Thyroid gland (tissue), 4 donors: ENCODE measurements around the gene LYPD6B. TPM values are rescaled to one million over a fixed set of nuclear protein-coding genes. Genes with fewer than 3 reads are reported as not detected.

Source experiments
- DNase-seq, 2 donors: peaks; one replicate each; pipeline ENCODE4 v3.0.0-alpha.2; 2019
- H3K27ac ChIP-seq, 3 donors: fragments of 200-600 bp; sonication (generic); 1 replicate in 2 of 3; 2 replicates in 1 of 3; pipeline ENCODE4 v1.5.1; 2016 to 2019; ENCODE audit warnings: mild to moderate bottlenecking in 1 of 3, moderate library complexity in 1 of 3
- H3K27me3 ChIP-seq: fragments of 200-600 bp; sonication (generic); one replicate; pipeline ENCODE4 v1.5.1; 2019
- H3K36me3 ChIP-seq, 2 donors: fragments of 200-600 bp; sonication (generic); one replicate each; pipeline ENCODE4 v1.5.1; 2016 to 2019
- H3K4me1 ChIP-seq, 2 donors: fragments of 200-600 bp; sonication (generic); one replicate each; pipeline ENCODE4 v1.5.1; 2017 to 2019
- H3K4me3 ChIP-seq, 3 donors: fragments of 200-600 bp; sonication (generic); replicated peaks in 1 of 3; 1 replicate in 2 of 3; 2 replicates in 1 of 3; pipeline ENCODE4 v1.5.1; 2016; ENCODE audit warnings: mild to moderate bottlenecking in 1 of 3
- H3K9me3 ChIP-seq: fragments of 200-600 bp; sonication (generic); one replicate; pipeline ENCODE4 v1.5.1; 2017
- POLR2A ChIP-seq, 2 donors: fragments of 450-650 bp; IDR thresholded peaks; one replicate each; pipeline ENCODE4 v1.6.1; 2017; ENCODE audit warnings: antibody characterized with exemption in 2 of 2, mild to moderate bottlenecking in 2 of 2, moderate library complexity in 1 of 2
- WGBS, 2 donors: methylation state at CpG; one replicate each; pipeline ENCODE4 v1.1.5; 2017; 5-methylcytosine and 5-hydroxymethylcytosine counted together
- intact Hi-C: fragments of 100-400 bp; cut with DNase I; formaldehyde crosslinking; loops from one replicate; pipeline ENCODE4 v1.15.1; 2023
- total RNA-seq, 4 donors: library from RNA; depleted of rRNA; stranded (reverse); fragments of >200 nt; gene quantifications; one replicate each; pipeline ENCODE4 v1.2.3, GENCODE V29; 2016
- TF ChIP-seq, protein P1 (sequence below), 6 experiments: fragments of 200-600 bp in 3 of 6; fragments of 450-650 bp in 3 of 6; sonication (generic) in 3 of 6; IDR thresholded peaks; one replicate each; pipeline ENCODE4 v1.5.1; 2016 to 2019; ENCODE audit warnings: antibody characterized with exemption in 6 of 6, mild to moderate bottlenecking in 2 of 6, inconsistent platforms in 1 of 6, moderate library complexity in 1 of 6

The LYPD6B gene
- total RNA-seq, 4 donors from 2014 or later, result 0.40 TPM; not detected in 3

DNA sequence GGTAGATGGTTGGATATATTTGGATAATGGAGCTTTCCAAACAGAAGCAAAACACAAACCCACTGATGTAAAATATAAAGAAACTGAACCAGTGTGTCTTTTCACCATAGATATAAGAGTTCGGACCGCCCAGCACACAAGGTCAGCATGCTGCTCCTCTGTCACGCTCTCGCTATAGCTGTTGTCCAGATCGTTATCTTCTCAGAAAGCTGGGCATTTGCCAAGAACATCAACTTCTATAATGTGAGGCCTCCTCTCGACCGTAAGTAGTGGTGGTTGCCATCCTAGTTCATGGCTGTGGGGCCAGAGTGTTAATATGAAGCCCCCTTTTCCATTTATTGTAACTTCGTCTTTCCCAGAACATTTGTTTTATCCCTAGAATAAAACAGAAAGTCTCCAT is 166.6 kb downstream of the LYPD6B start:
- H3K4me3 ChIP-seq, result no peak overlapping the region
- H3K36me3 ChIP-seq, result no peaks in the 10 kb centered on the region
- no peak overlapping the region for H3K27ac ChIP-seq
- H3K4me1 ChIP-seq, result no peaks in the 10 kb centered on the region
- WGBS, 2 donors, result 71 to 77% methylated on average over 8 of the region's 8 CpGs
- no peaks in the 10 kb centered on the region for H3K27me3 ChIP-seq
- no peak for DNase-seq
- intact Hi-C loops, result no loop called here
- no peaks in the 10 kb centered on the region for H3K9me3 ChIP-seq
- TF ChIP-seq, protein P1, sequence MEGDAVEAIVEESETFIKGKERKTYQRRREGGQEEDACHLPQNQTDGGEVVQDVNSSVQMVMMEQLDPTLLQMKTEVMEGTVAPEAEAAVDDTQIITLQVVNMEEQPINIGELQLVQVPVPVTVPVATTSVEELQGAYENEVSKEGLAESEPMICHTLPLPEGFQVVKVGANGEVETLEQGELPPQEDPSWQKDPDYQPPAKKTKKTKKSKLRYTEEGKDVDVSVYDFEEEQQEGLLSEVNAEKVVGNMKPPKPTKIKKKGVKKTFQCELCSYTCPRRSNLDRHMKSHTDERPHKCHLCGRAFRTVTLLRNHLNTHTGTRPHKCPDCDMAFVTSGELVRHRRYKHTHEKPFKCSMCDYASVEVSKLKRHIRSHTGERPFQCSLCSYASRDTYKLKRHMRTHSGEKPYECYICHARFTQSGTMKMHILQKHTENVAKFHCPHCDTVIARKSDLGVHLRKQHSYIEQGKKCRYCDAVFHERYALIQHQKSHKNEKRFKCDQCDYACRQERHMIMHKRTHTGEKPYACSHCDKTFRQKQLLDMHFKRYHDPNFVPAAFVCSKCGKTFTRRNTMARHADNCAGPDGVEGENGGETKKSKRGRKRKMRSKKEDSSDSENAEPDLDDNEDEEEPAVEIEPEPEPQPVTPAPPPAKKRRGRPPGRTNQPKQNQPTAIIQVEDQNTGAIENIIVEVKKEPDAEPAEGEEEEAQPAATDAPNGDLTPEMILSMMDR (IDR thresholded peaks at IDR 0.05), result no peak
- no peak for TF ChIP-seq POLR2A (IDR thresholded peaks at IDR 0.05)

DNA sequence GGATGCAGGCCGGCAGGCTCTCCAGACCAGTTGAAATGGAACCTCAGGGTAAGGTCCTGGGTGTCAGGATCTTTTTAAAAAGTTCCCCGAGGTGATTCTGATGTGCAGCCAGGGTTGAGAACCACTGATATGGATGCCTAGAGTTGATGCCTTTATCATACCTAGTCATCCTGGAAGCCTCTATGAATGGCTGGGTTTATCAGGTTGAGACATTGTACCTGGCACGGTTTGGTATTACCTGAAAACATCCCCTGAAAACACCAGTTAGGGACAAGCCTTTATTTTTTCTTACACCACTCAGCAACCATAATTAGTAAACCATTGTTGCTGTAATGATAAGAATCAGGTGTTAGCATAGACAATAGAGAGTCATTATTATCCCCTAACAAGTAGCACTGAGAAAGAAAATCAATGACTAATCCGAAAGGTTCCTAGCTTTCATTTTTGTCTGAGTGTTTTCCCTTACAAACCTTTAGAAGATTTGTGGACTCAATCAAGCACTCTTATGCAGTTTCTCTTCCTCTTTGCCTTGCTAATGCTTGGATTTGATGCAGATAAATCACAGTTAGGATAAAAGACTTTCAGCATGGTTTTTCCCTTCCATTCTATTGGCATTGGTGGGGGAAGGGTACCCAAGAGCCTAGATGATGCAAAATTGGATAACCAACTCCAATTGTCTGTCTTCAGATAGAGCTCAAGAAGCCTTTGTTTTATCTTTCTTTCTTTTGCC is 175.4 kb downstream of the LYPD6B start:
- TF ChIP-seq POLR2A (IDR thresholded peaks at IDR 0.05), result no peak
- intact Hi-C loops, result no loop called here
- WGBS, 2 donors, result 71 to 84% methylated on average over 4 of the region's 4 CpGs
- no peaks in the 10 kb centered on the region for H3K4me1 ChIP-seq
- DNase-seq, result no peak
- H3K27me3 ChIP-seq, result no peaks in the 10 kb centered on the region
- H3K4me3 ChIP-seq, result no peak overlapping the region
- no peaks in the 10 kb centered on the region for H3K9me3 ChIP-seq
- H3K36me3 ChIP-seq, result no peaks in the 10 kb centered on the region
- H3K27ac ChIP-seq, result no peak overlapping the region

DNA sequence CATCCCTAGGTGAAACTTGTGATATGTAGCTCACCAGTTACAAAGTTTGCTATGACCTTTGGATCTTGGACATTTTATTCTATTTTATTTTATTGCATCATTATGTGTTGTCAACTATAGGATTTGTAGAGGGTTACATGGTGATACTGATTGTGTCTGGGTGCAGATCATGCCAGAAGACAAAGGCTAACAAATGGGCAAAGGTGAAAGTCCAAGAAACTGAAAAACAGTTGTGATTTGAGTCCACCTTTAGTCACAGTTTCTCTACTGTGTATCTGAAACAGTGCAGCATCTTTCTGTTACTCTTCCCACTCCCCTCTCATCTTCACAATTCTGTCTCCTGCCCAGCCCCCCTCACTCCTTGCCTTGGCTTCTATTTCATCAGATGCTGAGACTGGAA is 180.0 kb downstream of the LYPD6B start:
- Histone ChIP-seq H3K36me3 (no peaks in the 10 kb centered on the region), H3K4me3 (no peak overlapping the region), H3K27me3 (no peaks in the 10 kb centered on the region), H3K4me1 (no peaks in the 10 kb centered on the region), H3K27ac (no peak overlapping the region), H3K9me3 (no peaks in the 10 kb centered on the region)
- TF ChIP-seq, protein P1 (IDR thresholded peaks at IDR 0.05), result no peak
- TF ChIP-seq POLR2A (IDR thresholded peaks at IDR 0.05), result no peak
- DNase-seq, result no peak
- intact Hi-C loops, result no loop called here

DNA sequence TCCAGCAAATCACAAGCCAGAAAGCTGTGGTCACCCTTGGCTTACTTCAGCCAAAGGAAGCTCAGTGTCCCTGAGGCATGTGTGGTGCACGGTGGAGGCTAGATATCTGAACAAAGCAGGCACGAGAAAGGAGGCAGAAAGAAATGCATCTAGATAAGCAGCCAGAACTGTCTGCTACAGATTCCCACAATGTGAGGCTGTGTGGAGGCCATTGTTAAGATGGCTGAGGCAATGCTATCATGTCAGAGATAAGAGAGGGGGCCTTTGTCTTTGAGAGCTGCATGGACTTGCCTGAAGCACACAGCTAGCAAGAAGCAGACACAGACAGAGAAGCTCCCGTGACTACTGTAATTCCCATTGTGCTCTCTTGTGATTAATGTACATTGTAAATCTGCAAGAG is 181.4 kb downstream of the LYPD6B start:
- Histone ChIP-seq H3K36me3 (no peaks in the 10 kb centered on the region), H3K4me1 (no peaks in the 10 kb centered on the region), H3K4me3 (no peak overlapping the region), H3K9me3 (no peaks in the 10 kb centered on the region), H3K27ac (no peak overlapping the region), H3K27me3 (no peaks in the 10 kb centered on the region)
- no peak for TF ChIP-seq POLR2A (IDR thresholded peaks at IDR 0.05)
- TF ChIP-seq, protein P1 (IDR thresholded peaks at IDR 0.05), result no peak
- intact Hi-C loops, result no loop called here
- no peak for DNase-seq
- 46 to 54% methylated on average over 3 of the region's 3 CpGs for WGBS, 2 donors

DNA sequence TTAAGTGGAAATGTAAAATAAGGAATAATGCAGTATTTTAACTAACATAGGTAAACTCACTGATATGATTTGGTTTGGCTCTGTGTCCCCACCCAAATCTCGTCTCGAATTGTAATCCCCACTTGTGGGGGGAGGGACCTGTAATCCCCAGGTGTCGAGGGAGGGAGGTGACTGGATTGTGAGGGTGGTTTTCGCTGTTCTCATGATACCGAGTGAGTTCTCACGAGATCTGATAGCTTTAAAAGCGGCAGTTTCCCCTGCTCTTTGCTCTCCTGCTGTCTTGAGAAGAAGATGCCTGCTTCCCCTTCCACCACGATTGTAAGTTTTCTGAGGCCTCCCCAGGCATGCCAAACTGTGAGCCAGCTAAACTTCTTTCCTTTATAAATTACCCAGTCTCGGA is 182.5 kb downstream of the LYPD6B start:
- no peak for DNase-seq
- Histone ChIP-seq H3K4me1 (no peaks in the 10 kb centered on the region), H3K36me3 (no peaks in the 10 kb centered on the region), H3K9me3 (no peaks in the 10 kb centered on the region), H3K4me3 (no peak overlapping the region), H3K27me3 (no peaks in the 10 kb centered on the region), H3K27ac (no peak overlapping the region)
- intact Hi-C loops, result no loop called here
- 62 to 70% methylated on average over 9 of the region's 9 CpGs for WGBS, 2 donors
- TF ChIP-seq, protein P1 (IDR thresholded peaks at IDR 0.05), result no peak
- TF ChIP-seq POLR2A (IDR thresholded peaks at IDR 0.05), result no peak
